Left ventricle myocardium inferior (tissue), 1 donor: ENCODE measurements around the gene ZNF813. TPM values are rescaled to one million over a fixed set of nuclear protein-coding genes. Genes with fewer than 3 reads are reported as not detected.
"Not testable (repeated sequence)": the region's sequence is repeated elsewhere in the genome, so short reads cannot be mapped to it uniquely, and the experiment has no call there.

ENCODE experiments used
- DNase-seq: peaks from one replicate; pipeline ENCODE4 v3.0.0-alpha.2; 2020
- H3K27ac ChIP-seq: fragments of 200-600 bp; replicated peaks from 2 replicates; pipeline ENCODE4 v1.8.0; 2021
- H3K27me3 ChIP-seq: fragments of 200-600 bp; 2 replicates; pipeline ENCODE4 v1.8.0; 2021; ENCODE audit warnings: low read depth
- H3K36me3 ChIP-seq: fragments of 200-600 bp; 2 replicates; pipeline ENCODE4 v1.8.0; 2021
- H3K4me1 ChIP-seq: fragments of 200-600 bp; 2 replicates; pipeline ENCODE4 v1.8.0; 2021
- H3K4me3 ChIP-seq: fragments of 200-600 bp; 2 replicates; pipeline ENCODE4 v1.8.0; 2021; ENCODE audit warnings: mild to moderate bottlenecking, moderate library complexity
- H3K9me3 ChIP-seq: fragments of 200-600 bp; replicated peaks from 2 replicates; pipeline ENCODE4 v1.8.0; 2021
- intact Hi-C: fragments of 100-400 bp; cut with micrococcal nuclease; formaldehyde crosslinking; loops from one replicate; pipeline ENCODE4 v1.11.0; 2022
- total RNA-seq: library from RNA; stranded (reverse); fragmentation: NEBNext Ultra II Directional; extraction: Animal tissue kit (Norgen Biotek cat#: 25700); gene quantifications from one replicate; pipeline ENCODE4 v1.2.1, GENCODE V29; 2021
- TF ChIP-seq, protein P1 (sequence below): fragments of 200-600 bp; IDR thresholded peaks from 2 replicates; pipeline ENCODE4 v1.8.0; 2021; ENCODE audit warnings: antibody characterized with exemption, mild to moderate bottlenecking, borderline replicate concordance
- donor health status: DM: no; HTN: yes; CAD: no; lungs with severe emphysema.

The ZNF813 gene
- total RNA-seq, 1 donor from 2014 or later, result 1.8 TPM

DNA sequence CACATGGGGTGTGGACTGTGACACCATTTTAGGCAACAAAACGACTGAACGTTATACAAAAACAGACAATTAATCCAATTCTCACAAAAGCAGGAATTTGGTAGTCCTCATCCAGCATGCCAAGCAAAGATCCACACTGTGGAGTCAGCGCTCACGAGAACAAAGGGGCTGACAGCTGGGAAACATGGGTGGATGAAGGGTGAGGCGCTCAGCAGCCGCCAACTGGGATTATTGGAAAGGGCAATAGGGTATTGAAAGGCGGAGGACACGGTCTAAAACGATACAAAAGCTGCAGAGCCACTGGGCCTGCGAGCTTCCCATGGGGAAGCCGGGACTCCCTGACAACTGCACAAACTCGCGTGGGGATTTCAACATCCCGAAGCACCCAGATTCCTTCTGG lies 4.7 kb upstream of the ZNF813 start:
- peaks cover 12% of the 10 kb centered on the region for H3K4me1 ChIP-seq
- TF ChIP-seq, protein P1, sequence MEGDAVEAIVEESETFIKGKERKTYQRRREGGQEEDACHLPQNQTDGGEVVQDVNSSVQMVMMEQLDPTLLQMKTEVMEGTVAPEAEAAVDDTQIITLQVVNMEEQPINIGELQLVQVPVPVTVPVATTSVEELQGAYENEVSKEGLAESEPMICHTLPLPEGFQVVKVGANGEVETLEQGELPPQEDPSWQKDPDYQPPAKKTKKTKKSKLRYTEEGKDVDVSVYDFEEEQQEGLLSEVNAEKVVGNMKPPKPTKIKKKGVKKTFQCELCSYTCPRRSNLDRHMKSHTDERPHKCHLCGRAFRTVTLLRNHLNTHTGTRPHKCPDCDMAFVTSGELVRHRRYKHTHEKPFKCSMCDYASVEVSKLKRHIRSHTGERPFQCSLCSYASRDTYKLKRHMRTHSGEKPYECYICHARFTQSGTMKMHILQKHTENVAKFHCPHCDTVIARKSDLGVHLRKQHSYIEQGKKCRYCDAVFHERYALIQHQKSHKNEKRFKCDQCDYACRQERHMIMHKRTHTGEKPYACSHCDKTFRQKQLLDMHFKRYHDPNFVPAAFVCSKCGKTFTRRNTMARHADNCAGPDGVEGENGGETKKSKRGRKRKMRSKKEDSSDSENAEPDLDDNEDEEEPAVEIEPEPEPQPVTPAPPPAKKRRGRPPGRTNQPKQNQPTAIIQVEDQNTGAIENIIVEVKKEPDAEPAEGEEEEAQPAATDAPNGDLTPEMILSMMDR, result no peak
- no peak overlapping the region for H3K27ac ChIP-seq
- peaks cover 13% of the 10 kb centered on the region for H3K9me3 ChIP-seq
- intact Hi-C loops, result no loop called here
- no peak for DNase-seq
- H3K36me3 ChIP-seq, result no peaks in the 10 kb centered on the region
- peaks cover 21% of the 10 kb centered on the region for H3K27me3 ChIP-seq
- peak overlapping the region; percentile 23 for H3K4me3 ChIP-seq

DNA sequence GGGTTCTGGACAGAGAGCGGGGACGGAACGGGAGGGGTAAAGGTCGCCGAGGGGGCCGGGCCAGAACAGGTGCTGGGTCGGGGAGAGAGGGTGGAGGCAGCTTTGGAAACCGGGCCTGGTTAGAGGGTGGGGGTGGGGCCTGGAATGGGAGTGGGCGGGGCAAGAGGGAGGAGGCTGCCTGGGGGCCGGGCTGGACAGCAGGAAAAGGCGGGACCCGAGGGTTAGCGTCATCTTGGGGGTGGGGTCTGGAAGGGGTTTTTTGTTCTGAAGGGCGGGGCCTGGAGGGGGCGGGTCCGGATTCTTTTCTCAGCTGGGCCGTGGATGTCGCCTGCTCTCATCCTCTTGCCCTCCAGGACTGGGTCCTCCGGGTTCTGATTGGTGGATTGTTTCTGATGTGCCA lies 4.3 kb upstream of the ZNF813 start:
- peaks cover 16% of the 10 kb centered on the region for H3K4me1 ChIP-seq
- peak; percentile 41 for DNase-seq
- peaks cover 9% of the 10 kb centered on the region for H3K9me3 ChIP-seq
- no peak overlapping the region for H3K27ac ChIP-seq
- H3K36me3 ChIP-seq, result no peaks in the 10 kb centered on the region
- intact Hi-C loops, result no loop called here
- peaks cover 21% of the 10 kb centered on the region for H3K27me3 ChIP-seq
- peak overlapping the region; percentile 23 for H3K4me3 ChIP-seq
- TF ChIP-seq, protein P1, result no peak

DNA sequence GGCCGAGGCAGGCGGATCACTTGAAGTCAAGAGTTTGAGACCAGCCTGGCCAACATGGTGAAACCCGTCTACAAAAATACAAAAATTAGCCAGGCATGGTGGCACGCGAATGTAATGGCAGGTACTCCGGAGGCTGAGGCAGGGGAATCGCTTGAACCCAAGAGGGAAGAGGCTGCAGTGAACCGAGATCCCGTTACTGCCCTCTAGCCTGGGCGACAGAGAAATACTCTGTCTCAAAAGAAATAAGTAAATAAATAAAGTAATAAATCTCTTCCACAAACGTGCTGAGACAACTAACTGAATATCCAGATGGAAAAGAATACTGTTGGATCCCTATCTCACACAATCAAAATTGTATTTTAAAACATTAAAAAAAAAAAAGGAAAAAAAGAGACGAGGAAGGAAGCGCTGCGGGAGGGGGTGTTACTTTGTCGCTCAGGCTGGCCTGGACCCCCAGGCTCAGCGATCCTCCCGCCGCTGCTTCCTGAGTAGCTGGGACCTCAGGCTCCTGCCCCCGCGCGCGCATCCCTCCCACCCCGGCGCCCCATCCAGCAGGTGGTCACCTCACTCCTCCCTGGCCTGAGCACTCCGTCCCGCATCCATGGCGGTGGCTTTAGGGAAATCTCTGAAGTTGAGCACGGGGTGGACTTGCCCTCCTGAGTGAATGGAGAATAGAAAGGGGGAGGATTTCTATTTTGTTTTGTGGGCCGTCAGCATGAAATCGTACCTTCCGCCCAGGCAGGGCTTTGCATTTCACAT lies 628 bp upstream of the ZNF813 start:
- Histone ChIP-seq H3K36me3 (no peaks in the 10 kb centered on the region), H3K9me3 (no peaks in the 10 kb centered on the region), H3K27ac (peak overlapping the region; percentile 79), H3K4me3 (peak overlapping the region; percentile 79), H3K4me1 (peaks cover 27% of the 10 kb centered on the region), H3K27me3 (peaks cover 21% of the 10 kb centered on the region)
- peak; percentile 19 for DNase-seq
- TF ChIP-seq, protein P1, result no peak
- intact Hi-C loops, result no loop called here

DNA sequence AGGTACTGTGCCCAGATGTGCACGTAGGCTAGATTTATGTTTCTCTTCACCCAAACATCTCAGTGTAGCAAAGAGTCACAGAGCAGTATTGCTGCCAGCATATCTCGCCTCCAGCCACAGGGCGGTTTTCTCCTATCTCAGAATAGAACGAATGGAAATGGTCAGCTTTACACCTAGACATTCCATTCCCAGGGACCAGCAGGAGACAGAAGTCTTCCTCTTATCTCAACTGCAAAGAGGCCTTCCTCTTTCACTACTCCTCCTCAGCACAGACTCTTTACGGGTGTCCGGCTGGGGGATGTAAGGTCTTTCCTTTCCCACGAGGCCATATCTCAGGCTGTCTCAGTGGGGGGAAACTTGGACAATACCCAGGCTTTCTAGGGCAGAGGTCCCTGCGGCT lies 1.1 kb downstream of the ZNF813 start:
- Histone ChIP-seq H3K4me1 (peaks cover 27% of the 10 kb centered on the region), H3K27me3 (peaks cover 19% of the 10 kb centered on the region), H3K4me3 (peak overlapping the region; percentile 79)
- intact Hi-C loops, H3K27ac ChIP-seq, H3K9me3 ChIP-seq, DNase-seq, H3K36me3 ChIP-seq: not testable (repeated sequence)

DNA sequence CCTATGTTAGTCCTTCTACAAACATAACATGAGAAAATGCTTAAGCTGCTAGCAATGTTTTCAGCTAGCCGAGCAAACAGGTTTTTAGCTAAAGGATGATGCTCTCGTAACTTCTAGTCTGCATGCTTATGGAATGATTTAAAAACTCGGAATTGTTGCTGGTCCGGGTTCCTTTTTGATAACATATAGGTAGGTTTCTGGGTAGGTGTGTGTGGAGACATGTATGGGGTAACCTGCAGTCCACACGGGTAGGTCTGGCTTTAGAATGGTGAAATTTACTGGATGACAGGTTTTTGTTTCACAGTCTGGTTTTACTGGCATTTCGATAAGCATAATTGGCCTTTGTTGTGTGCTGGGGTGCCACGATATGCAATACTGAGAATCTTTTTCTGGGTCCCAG lies 4.4 kb downstream of the ZNF813 start:
- Histone ChIP-seq H3K27ac (no peak overlapping the region), H3K9me3 (peaks cover 7% of the 10 kb centered on the region), H3K36me3 (peaks cover 20% of the 10 kb centered on the region), H3K27me3 (no peaks in the 10 kb centered on the region), H3K4me1 (peaks cover 22% of the 10 kb centered on the region), H3K4me3 (no peak overlapping the region)
- DNase-seq, result no peak
- TF ChIP-seq, protein P1, result no peak
- intact Hi-C loops, result no loop called here

DNA sequence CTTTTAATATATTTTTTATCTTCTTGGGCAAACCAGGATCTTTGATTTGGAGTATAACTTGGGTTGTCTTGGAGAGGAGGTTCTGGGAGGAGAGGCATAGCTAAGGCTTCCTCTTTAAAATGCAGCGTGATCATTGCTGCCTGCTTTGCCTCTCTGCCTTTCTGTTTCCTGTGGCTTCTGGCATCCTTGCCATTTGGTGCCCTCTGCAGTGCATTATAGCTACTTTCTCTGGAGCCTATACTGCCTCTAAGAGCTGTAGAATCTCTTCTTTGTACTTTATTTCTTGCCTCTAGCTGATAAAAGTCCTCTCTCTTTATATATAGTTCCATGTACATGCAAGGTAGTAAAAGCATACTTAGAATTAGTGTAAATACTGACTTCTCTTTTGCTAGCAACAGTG lies 7.3 kb downstream of the ZNF813 start:
- Histone ChIP-seq H3K9me3 (peaks cover 33% of the 10 kb centered on the region), H3K36me3 (peaks cover 39% of the 10 kb centered on the region)
- H3K4me3 ChIP-seq, intact Hi-C loops, H3K27me3 ChIP-seq, H3K27ac ChIP-seq, H3K4me1 ChIP-seq, DNase-seq: not testable (repeated sequence)

DNA sequence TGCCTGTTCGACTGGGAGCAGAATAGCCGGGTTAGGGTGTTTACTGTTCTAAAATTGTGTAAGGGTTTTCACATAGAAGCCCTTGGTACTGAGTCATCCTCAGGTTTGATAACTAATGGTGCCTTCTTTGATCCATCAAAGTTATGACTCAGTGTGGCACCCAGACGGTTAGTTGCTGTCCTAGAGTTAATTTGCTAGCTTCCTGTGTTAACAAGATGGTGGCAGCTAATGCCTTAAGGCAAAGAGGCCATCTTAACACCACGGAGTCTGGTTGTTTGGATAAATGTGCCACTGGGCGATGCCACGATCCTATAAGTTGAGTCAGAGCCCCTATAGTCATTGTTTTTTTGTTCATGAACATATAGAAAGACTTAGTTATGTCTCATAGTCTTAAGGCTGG lies 7.9 kb downstream of the ZNF813 start:
- Histone ChIP-seq H3K9me3 (peaks cover 39% of the 10 kb centered on the region), H3K36me3 (peaks cover 43% of the 10 kb centered on the region)
- H3K4me1 ChIP-seq, H3K27ac ChIP-seq, DNase-seq, intact Hi-C loops, H3K4me3 ChIP-seq, H3K27me3 ChIP-seq: not testable (repeated sequence)

DNA sequence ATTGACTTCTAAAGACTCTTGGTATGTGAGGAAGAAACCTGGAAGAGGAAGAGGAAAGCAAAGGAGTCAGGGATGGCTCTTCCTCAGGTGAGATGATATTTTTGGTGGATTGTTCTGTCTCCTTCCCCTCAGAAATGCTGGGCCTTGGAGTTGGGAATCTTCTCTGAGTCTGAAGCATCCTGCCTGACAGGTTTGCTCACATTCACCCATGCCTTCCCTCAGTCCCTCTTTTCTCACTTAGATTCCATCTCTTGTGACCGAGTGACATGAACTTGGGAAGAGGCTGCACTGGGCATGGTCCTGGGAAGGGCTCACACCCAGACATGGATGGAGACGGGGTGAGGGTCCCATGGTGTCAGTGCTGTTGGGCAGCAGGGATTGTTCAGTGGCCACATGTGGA lies 16.2 kb downstream of the ZNF813 start:
- H3K27ac ChIP-seq, H3K27me3 ChIP-seq, intact Hi-C loops, H3K4me1 ChIP-seq, DNase-seq, H3K4me3 ChIP-seq: not testable (repeated sequence)
- Histone ChIP-seq H3K9me3 (peaks cover 71% of the 10 kb centered on the region), H3K36me3 (peaks cover 83% of the 10 kb centered on the region)
